Measurements from ENCODE around the gene CTTNBP2NL.
A peak's percentile ranks its signal among the peaks of the same experiment; 100 is the strongest.

The CTTNBP2NL gene
- 20.4 to 69.6 (median 44.0) reads per million in 18 experiments for total RNA-seq

GRCh38 chr1:112395821-112396652 is at the start of gene CTTNBP2NL:
TSS of gene CTTNBP2NL (plus strand) at chr1:112396214. CDS start at chr1:112416166, 19,952 bp downstream.
- DNase-seq, result peak; percentile 89 to 95

- DNase-seq, result no peak
Observed at GRCh38 chr1:112346801-112347350, 49.1 kb upstream of the CTTNBP2NL start.

- no peak for DNase-seq
Observed at GRCh38 chr1:112356765-112357164, 39.2 kb upstream of the CTTNBP2NL start.

- no peak for DNase-seq
Observed at GRCh38 chr1:112357467-112357866, 38.5 kb upstream of the CTTNBP2NL start.

DNA sequence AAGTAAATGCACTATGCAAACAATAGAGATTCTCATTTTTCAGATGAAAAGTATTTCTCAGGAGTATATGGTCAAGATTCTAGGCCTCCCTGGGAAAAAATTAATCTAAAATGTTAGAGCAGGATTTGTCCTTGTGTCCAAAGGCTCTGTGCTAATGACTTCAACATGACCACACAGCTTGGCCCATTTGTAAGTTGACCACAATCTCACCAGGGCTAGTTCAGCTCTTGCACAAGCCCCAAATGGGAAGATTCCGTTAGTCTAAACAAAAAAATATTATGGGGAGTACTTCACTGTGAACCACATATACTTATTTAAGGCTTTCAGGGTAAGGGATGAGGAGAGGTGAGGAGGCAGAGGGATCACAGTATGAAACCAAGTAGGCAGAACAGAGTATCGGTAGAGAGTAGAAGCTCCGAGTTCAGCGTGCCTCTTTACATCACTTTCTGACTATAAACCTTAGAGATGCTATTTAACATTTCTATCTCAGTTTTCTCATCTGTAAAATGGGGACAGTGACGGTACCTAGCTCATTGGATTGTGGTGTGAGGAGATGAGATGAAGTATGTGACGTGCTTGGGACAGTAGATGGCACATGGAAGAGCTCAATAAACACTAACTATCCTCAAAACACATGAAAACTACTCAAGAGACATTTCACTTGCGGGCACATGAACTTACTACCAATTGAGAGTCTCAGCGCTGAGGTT is 37.8 kb upstream of the CTTNBP2NL start:
- no peak for DNase-seq

DNA sequence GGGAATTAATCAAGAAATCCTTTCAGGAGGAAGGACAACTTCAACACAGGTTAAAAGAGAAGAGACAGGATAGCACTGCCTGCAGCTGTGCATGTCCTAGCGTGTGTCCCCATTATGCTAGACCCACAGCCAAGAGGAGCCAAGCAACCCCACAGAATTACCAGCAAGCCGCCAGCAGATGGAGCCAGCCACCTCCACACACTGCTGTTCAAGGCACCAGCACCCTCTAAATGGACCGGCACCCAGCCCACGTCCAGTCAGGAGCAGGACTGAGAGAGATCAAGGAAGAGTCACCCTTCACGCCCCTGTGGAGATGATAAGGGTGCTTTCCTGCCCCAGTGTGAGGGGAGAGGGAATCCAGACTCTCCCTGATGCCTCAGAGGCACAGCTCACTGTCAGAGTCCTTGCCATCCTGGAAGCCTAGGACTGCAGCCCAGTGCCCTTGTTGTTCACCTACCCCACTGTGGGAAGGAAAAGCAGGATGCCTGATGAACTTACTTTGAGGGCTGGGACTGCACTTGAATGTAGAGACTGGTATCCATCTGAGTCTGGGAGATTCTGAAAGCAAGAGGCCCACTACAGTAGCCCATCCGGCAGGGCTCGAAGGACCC is 37.1 kb upstream of the CTTNBP2NL start:
- DNase-seq, result peak; percentile 25 to 44

DNA sequence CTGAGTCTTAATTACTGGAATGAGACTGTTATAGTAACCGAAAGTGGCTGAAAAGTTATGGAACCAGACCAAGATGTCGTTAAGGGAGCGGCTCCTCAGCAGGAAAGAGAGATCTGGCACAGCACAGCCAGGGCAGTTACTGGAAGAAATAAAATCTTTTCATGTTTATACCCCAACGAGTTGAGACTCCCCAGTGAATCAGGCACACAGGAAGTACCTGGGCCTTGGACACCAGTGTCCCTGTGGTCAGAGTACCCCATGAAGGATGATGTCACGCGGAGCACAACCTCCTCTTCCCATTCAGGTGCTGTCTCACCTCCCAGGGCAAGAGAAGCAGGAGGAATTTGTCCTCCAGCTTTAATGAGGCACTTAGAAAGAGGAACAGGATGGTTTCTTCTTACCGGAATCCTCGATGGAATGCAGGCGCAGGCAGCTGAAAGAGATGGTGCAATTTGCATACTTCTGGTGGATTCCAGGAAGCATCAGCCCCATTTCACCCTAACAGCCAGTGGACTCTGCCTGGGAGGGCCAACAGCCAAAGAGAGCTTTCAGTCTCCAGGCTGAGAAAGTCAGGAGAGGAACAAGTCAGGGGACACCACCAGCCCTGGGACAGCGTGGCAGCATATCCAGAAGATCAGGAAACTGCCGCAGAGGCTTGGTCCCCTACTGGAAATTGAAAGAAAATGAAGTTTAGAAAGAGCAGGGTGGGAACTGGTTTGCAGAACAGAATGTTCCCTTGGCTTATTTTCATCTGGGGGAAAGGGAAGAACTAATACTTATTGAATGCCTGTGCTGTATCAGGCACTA is 35.9 kb upstream of the CTTNBP2NL start:
- DNase-seq, result no peak

GRCh38 chr1:112363636-112364035 is 32.4 kb upstream of the CTTNBP2NL start:
- no peak for DNase-seq

DNA sequence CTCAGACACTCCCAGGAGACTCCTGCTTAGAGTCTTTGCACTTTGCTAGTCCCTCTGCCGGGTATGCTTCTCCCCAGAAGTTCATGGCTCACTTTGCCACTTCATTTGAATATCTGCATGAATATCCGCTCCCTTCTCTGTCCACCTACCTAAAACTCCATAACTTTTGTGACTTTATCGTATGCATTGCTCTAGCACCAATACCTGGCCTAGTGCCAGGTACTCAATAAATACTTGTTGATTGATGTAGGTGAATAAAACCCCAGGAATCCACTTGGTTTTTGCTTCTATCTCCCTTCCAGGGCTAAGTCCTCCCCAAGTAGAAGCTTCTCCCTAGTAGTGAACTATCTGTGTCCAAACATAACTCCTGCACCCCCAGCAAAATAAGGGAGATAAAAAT is 27.8 kb upstream of the CTTNBP2NL start:
- DNase-seq, result no peak

DNA sequence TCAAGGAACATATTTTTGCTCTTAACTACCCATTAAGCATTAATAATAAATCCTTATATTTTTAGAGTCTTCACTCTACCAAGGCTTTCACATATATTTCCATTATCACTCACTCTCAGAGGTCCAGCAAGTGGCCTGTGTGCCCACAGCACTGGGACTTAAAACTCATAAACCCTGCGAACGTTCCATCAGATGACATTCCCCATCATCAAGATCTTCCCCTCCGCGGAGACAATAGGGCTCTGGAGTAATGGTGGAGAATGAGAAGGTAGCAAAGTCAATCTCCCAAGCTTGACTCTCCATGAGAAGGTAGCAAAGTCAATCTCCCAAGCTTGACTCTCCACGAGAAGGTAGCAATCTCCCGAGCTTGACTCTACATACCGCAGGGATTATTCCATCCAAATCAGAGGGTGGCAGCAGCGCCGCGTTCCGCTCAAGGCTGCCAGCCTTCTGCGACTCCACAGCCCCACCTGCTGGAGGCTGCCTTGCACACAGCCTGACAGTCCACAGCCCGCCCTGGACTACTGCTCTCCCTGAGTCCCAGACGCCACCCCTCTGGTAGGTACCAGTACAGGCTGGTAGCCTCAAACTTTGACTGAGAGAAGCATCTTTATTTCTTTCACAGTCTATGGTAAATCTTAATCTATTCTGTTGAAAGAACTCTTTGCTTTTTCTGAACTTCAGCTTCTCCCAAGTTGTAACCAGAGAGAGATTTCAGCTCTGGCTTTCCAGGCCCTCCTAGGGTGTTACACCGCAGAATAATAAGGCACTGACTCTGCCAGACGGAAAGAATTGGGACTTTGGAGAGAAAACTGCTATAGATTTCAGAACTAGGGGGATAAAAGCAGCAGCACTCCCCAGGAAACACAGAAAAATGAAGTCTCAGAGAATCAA is 26.4 kb upstream of the CTTNBP2NL start:
- peak; percentile 80 to 85 for DNase-seq

GRCh38 chr1:112370996-112371395 is 25.0 kb upstream of the CTTNBP2NL start:
- no peak for DNase-seq

DNA sequence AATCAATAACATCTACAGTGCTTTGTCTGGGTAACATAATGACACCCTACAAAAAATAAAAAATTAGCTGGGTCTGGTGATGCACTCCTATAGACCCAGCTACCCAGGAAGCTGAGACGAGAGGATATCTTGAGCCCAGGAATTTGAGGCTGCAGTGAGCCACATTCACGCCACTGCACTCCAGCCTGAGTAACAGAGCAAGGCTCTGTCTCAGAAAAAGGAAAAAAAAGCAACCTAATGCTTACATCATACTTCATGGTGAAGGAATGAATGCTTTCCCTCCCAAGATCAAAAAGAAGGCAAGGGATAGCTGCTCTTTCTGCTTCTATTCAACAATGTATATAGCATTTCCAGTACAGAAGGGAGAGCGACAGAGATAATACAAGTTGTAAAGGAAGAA is 24.2 kb upstream of the CTTNBP2NL start:
- no peak for DNase-seq

- DNase-seq, result no peak
Observed at GRCh38 chr1:112373806-112374205, 22.2 kb upstream of the CTTNBP2NL start.

DNA sequence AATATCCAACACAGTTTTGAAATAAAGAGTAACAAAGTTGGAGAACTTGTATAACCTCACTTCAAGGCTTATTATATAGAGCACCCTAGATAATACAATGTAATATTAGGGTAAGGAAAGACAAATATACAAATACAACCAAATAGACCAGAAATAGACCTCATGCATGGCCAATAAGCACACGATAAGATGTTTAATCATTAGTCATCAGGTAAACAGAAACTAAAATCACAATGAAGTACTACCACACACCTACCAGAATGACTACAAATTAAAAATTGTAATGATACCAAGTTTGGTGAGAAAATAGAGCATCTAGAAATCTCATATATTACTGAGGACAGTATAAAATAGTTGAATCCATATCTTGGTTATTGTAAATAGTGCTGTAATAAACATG is 20.3 kb upstream of the CTTNBP2NL start:
- DNase-seq, result no peak

DNA sequence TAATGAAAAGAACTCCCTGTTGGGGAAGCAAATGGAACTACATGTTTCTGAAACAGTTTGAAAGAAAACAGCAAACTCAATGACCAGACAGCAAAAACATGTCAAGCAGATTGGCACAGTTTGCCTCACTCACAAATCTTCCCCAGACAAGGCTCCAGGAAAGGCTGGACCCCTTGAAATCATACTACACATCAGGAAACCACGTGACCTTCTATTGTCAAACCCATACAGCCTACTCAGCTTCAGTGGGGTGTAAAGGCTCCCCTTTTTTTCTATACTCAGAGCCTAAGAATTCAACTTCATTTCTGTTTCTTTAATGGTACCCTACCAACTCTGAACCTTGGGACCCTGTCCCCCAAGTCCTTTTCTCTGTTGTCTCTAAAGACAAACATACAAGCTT is 15.7 kb upstream of the CTTNBP2NL start:
- no peak for DNase-seq

DNA sequence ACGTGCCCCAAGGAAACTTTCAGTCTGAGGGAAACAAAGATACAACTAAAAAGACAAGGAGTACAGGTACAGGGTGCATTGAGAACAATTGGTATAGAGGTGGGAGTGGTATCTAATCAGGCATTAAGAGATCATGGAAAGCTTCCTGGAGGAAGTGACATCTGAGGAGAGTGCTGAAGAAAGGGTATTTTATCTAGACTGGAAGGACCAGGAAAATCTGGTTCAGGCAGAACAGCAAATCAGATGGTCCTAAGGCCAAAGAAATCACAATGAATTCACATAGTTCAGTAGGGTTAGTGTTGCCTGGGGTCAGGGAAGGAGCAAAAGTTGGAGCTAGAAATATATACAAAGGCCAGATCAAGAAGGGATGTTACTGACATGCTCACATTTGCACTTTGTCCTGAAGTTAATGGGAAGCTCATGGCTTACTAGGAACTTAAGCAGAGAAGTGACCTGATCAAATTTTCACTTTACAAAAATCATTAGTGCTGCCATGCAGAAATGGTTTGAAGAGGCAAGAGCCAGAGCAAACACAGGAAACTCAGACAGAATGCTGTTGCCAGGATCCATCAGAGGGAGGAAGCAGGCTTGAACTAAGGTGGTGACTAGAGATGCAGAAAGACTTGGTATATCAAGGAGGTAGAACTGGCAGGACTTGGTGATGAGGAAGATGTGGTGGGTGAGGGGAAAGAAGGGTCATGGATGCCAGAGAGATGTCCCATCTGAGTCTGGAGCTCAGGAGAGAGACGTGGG is 14.5 kb upstream of the CTTNBP2NL start:
- no peak for DNase-seq

GRCh38 chr1:112383759-112384370 is 12.1 kb upstream of the CTTNBP2NL start:
- no peak for DNase-seq

GRCh38 chr1:112386024-112386723 is 9.8 kb upstream of the CTTNBP2NL start:
- DNase-seq, result no peak

GRCh38 chr1:112386731-112387346 is 9.2 kb upstream of the CTTNBP2NL start:
- no peak for DNase-seq
